Chondrocyte (in vitro differentiated cells): ENCODE measurements around the gene CMIP. TPM values are rescaled to one million over a fixed set of nuclear protein-coding genes. Genes with fewer than 3 reads are reported as not detected.

Source experiments
- DNase-seq: peaks from one replicate; pipeline ENCODE4 v3.0.0; 2021; ENCODE audit warnings: mixed read lengths, low spot score
- H3K27ac Mint-ChIP-seq: one replicate; pipeline ENCODE4 v1.8.0; 2021; ENCODE audit warnings: mild to moderate bottlenecking, moderate library complexity, mixed read lengths; ENCODE audit not compliant: unreplicated experiment
- H3K27me3 Mint-ChIP-seq: 2 replicates; pipeline ENCODE4 v1.8.0; 2021; ENCODE audit warnings: low read depth, mixed read lengths
- H3K36me3 Mint-ChIP-seq: 2 replicates; pipeline ENCODE4 v1.8.0; 2021; ENCODE audit warnings: low read depth, mixed read lengths
- H3K4me1 Mint-ChIP-seq: 2 replicates; pipeline ENCODE4 v1.8.0; 2021; ENCODE audit warnings: low read depth, mild to moderate bottlenecking, mixed read lengths
- H3K4me3 Mint-ChIP-seq: one replicate; pipeline ENCODE4 v1.8.0; 2021; ENCODE audit warnings: mild to moderate bottlenecking, moderate library complexity, mixed read lengths; ENCODE audit not compliant: unreplicated experiment
- H3K9me3 Mint-ChIP-seq: 2 replicates; pipeline ENCODE4 v1.8.0; 2021; ENCODE audit warnings: low read depth, mixed read lengths
- total RNA-seq: library from RNA; stranded (reverse); gene quantifications from 3 replicates; pipeline ENCODE4 v1.2.1, GENCODE V29; 2021
- TF ChIP-seq, protein P1 (sequence below): fragments of 200-600 bp; sonication (generic); IDR thresholded peaks from 2 replicates; pipeline ENCODE4 v1.5.0; 2021; ENCODE audit warnings: antibody characterized with exemption, mild to moderate bottlenecking, moderate library complexity

Gene CMIP
- total RNA-seq, 1 donor from 2014 or later, result 62.9 TPM

GRCh38 chr16:81463296-81463890 is 18.8 kb downstream of the CMIP start:
- Mint-ChIP-seq H3K4me1 (peaks cover 4% of the 10 kb centered on the region), H3K9me3 (no peaks in the 10 kb centered on the region), H3K27ac (no peak overlapping the region), H3K4me3 (no peak overlapping the region), H3K36me3 (peaks cover 3% of the 10 kb centered on the region), H3K27me3 (no peaks in the 10 kb centered on the region)
- no peak for DNase-seq
- TF ChIP-seq, protein P1, sequence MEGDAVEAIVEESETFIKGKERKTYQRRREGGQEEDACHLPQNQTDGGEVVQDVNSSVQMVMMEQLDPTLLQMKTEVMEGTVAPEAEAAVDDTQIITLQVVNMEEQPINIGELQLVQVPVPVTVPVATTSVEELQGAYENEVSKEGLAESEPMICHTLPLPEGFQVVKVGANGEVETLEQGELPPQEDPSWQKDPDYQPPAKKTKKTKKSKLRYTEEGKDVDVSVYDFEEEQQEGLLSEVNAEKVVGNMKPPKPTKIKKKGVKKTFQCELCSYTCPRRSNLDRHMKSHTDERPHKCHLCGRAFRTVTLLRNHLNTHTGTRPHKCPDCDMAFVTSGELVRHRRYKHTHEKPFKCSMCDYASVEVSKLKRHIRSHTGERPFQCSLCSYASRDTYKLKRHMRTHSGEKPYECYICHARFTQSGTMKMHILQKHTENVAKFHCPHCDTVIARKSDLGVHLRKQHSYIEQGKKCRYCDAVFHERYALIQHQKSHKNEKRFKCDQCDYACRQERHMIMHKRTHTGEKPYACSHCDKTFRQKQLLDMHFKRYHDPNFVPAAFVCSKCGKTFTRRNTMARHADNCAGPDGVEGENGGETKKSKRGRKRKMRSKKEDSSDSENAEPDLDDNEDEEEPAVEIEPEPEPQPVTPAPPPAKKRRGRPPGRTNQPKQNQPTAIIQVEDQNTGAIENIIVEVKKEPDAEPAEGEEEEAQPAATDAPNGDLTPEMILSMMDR, result no peak

DNA sequence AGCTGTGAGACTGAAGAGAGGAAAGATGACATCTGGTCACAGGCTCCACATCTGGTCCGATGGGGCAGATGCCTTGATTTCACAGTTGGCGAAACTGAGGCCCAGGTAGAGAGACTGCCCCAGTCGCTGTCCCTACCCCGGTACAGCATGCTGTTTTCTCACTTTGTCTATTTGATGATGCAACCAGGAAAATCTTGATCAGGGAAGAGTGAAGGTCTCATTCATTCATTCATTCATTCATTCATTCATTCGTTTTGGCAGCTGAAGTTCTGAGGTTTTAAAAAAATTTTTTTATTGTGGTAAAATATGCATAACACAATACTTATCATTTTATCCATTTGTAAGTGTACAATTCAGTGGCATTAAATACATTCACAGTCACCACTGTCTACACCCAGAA is 19.7 kb downstream of the CMIP start:
- DNase-seq, result no peak
- Mint-ChIP-seq H3K4me1 (peaks cover 4% of the 10 kb centered on the region), H3K27me3 (no peaks in the 10 kb centered on the region), H3K36me3 (no peaks in the 10 kb centered on the region), H3K4me3 (no peak overlapping the region), H3K27ac (no peak overlapping the region), H3K9me3 (no peaks in the 10 kb centered on the region)
- TF ChIP-seq, protein P1, result no peak

- Mint-ChIP-seq H3K27me3 (no peaks in the 10 kb centered on the region), H3K27ac (no peak overlapping the region), H3K4me3 (no peak overlapping the region), H3K36me3 (no peaks in the 10 kb centered on the region), H3K9me3 (no peaks in the 10 kb centered on the region), H3K4me1 (peaks cover 16% of the 10 kb centered on the region)
- DNase-seq, result no peak
- TF ChIP-seq, protein P1, result no peak
Observed at GRCh38 chr16:81465375-81465943, 20.9 kb downstream of the CMIP start.

DNA sequence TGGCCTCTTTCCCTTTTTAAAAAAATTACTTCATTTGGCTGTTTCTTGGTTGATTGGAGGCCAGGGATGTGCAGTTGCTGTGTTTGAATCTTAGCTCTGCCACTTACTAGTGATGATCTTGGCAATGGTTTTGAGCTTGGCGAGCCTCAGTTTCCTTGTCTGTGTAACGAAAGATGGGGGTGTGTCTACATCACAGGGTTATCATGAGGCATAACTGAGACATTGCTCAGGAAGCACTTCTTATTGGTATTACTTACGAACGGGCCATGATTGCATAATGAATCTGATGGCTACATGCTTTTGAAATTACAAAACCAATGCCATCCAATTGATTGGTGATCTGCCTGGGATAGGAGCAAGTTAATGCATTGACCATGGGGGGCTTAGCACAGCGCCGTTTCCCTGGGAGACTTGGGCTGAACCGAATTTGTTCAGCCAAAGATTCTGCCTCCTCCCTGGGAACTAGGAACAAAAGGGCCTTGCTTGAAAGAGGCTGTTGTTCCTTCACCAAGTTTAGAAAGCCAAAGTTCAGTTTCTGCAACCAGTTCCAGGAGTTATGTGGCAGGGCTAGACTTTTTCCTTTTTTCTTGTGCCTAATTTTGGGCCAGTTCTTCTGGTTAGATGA is 21.9 kb downstream of the CMIP start:
- DNase-seq, result no peak
- Mint-ChIP-seq H3K27ac (no peak overlapping the region), H3K36me3 (no peaks in the 10 kb centered on the region), H3K9me3 (no peaks in the 10 kb centered on the region), H3K4me1 (peaks cover 20% of the 10 kb centered on the region), H3K4me3 (no peak overlapping the region), H3K27me3 (no peaks in the 10 kb centered on the region)
- TF ChIP-seq, protein P1, result no peak

GRCh38 chr16:81467072-81467471 is 22.5 kb downstream of the CMIP start:
- TF ChIP-seq, protein P1, result no peak
- Mint-ChIP-seq H3K27me3 (no peaks in the 10 kb centered on the region), H3K36me3 (no peaks in the 10 kb centered on the region), H3K27ac (no peak overlapping the region), H3K4me1 (peaks cover 25% of the 10 kb centered on the region), H3K4me3 (no peak overlapping the region), H3K9me3 (no peaks in the 10 kb centered on the region)
- no peak for DNase-seq
